Measurements from ENCODE around the gene ASAP2. TPM values are rescaled to one million over a fixed set of nuclear protein-coding genes. Genes with fewer than 3 reads are reported as not detected.
A peak's percentile ranks its signal among the peaks of the same experiment; 100 is the strongest.

Gene ASAP2
- total RNA-seq, 1 donor: 66.2 TPM

GRCh38 chr2:9406529-9407362 lies 200.1 kb downstream of the ASAP2 start:
- no peaks in the 10 kb centered on the region for H3K79me2 ChIP-seq (ENCODE audit: insufficient read depth, low read length)
- no peak overlapping the region for H3K27ac ChIP-seq (ENCODE audit: low read depth, low read length)
- no peak overlapping the region for H3K4me3 ChIP-seq (ENCODE audit: insufficient read depth, low read length)
- no peak overlapping the region for H2AFZ ChIP-seq (ENCODE audit: low read length)
- peaks cover 20% of the 10 kb centered on the region for H3K4me1 ChIP-seq (ENCODE audit: insufficient read depth, low read length)
- no peaks in the 10 kb centered on the region for H3K9me3 ChIP-seq (ENCODE audit: low read depth, low read length)
- no peak for DNase-seq (ENCODE audit: insufficient read length, low spot score, missing footprints)
- H3K36me3 ChIP-seq (ENCODE audit: insufficient read depth, low read length): peaks cover 62% of the 10 kb centered on the region
- no peak overlapping the region for H3K4me2 ChIP-seq (ENCODE audit: insufficient read depth, low read length)
- TF ChIP-seq, protein P1, sequence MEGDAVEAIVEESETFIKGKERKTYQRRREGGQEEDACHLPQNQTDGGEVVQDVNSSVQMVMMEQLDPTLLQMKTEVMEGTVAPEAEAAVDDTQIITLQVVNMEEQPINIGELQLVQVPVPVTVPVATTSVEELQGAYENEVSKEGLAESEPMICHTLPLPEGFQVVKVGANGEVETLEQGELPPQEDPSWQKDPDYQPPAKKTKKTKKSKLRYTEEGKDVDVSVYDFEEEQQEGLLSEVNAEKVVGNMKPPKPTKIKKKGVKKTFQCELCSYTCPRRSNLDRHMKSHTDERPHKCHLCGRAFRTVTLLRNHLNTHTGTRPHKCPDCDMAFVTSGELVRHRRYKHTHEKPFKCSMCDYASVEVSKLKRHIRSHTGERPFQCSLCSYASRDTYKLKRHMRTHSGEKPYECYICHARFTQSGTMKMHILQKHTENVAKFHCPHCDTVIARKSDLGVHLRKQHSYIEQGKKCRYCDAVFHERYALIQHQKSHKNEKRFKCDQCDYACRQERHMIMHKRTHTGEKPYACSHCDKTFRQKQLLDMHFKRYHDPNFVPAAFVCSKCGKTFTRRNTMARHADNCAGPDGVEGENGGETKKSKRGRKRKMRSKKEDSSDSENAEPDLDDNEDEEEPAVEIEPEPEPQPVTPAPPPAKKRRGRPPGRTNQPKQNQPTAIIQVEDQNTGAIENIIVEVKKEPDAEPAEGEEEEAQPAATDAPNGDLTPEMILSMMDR (IDR thresholded peaks at IDR 0.05; ENCODE audit: extremely low read depth, low read depth, low read length): no peak
- H3K27me3 ChIP-seq (ENCODE audit: insufficient read depth, low read length): no peaks in the 10 kb centered on the region
- peaks cover 4% of the 10 kb centered on the region for H4K20me1 ChIP-seq (ENCODE audit: insufficient read depth, low read length)

DNA sequence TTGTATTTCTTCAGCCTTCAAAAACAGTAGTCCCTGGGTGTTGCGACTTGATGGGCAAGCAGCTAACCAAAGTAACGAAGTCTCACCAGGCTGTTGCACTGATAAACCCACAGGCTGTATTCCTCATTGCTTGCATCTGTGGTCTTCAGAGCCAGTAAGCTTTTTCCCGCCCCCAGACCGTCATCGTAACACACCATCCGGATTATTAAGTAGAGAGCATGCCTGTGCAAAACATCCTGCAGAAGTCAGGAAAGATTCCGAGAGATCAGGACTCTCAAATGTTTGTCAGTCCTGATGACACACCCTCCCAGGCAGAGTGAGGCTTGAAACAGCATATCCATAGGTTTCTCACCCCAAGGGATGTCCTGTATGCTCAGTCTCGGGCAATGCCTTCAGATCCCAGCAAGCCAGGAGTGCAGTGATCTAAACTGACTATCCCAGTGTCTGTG lies 200.8 kb downstream of the ASAP2 start:
- H3K36me3 ChIP-seq (ENCODE audit: insufficient read depth, low read length): peaks cover 67% of the 10 kb centered on the region
- DNase-seq (ENCODE audit: insufficient read length, low spot score, missing footprints): no peak

DNA sequence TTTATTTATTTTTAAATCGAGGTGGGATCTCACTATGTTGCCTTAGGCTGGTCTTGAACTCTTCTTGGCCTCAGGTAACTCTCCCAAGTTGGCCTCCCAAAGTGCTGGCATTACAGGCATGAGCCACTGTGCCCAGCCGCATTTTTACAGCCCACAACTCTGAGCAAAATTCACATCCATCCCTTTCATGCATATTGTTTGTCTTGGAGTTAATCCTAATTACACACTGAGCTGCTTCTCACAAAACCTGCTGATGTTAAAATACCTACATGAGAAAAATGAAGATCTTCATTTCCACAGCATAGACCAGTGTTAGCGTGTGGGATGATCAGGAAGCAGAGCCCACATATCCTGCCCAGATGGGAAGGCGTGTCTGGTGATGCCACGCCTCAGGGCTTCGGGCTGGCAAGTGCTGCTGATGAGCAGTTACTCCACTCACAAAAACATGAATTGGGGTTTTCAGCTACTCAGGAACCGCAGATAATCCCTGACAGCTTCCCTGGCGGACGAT lies 202.1 kb downstream of the ASAP2 start:
- Histone ChIP-seq H3K27me3 (ENCODE audit: insufficient read depth, low read length) (no peaks in the 10 kb centered on the region), H3K27ac (ENCODE audit: low read depth, low read length) (peak overlapping the region; percentile 43), H3K36me3 (ENCODE audit: insufficient read depth, low read length) (peaks cover 58% of the 10 kb centered on the region), H2AFZ (ENCODE audit: low read length) (no peak overlapping the region), H3K9me3 (ENCODE audit: low read depth, low read length) (no peaks in the 10 kb centered on the region), H3K4me1 (ENCODE audit: insufficient read depth, low read length) (peaks cover 17% of the 10 kb centered on the region), H3K79me2 (ENCODE audit: insufficient read depth, low read length) (peaks cover 13% of the 10 kb centered on the region), H4K20me1 (ENCODE audit: insufficient read depth, low read length) (peaks cover 4% of the 10 kb centered on the region), H3K4me2 (ENCODE audit: insufficient read depth, low read length) (peak overlapping the region; percentile 27), H3K4me3 (ENCODE audit: insufficient read depth, low read length) (no peak overlapping the region)
- peak; percentile 70 for DNase-seq (ENCODE audit: insufficient read length, low spot score, missing footprints)
- TF ChIP-seq, protein P1 (IDR thresholded peaks at IDR 0.05; ENCODE audit: extremely low read depth, low read depth, low read length): no peak

More for the DNA sequence above, 200.8 kb downstream of the ASAP2 start:
- Histone ChIP-seq H3K4me2 (ENCODE audit: insufficient read depth, low read length) (no peak overlapping the region), H3K27me3 (ENCODE audit: insufficient read depth, low read length) (no peaks in the 10 kb centered on the region), H3K9me3 (ENCODE audit: low read depth, low read length) (no peaks in the 10 kb centered on the region), H3K79me2 (ENCODE audit: insufficient read depth, low read length) (peaks cover 2% of the 10 kb centered on the region), H4K20me1 (ENCODE audit: insufficient read depth, low read length) (peaks cover 4% of the 10 kb centered on the region), H3K4me3 (ENCODE audit: insufficient read depth, low read length) (no peak overlapping the region), H3K4me1 (ENCODE audit: insufficient read depth, low read length) (peaks cover 20% of the 10 kb centered on the region), H2AFZ (ENCODE audit: low read length) (no peak overlapping the region), H3K27ac (ENCODE audit: low read depth, low read length) (no peak overlapping the region)
- TF ChIP-seq, protein P1 (IDR thresholded peaks at IDR 0.05; ENCODE audit: extremely low read depth, low read depth, low read length): no peak

DNA sequence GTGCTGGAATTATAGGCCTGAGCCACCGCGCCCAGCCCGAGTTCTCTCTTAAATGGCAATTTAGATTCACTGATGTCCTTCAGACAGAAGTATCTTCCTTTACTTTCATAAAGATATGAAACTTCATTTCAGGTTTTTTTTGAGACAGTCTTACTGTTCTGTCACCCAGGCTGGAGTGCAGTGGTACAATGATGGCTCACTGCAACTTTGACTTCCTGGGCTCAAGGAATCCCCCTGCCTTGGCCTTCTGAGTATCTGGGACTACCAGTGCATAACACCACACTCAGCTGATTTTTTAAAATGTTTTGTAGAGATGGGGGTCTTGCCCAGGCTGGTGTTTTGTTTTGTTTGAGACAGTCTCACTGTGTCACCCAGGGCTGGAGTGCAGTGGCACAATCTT lies 203.5 kb downstream of the ASAP2 start:
- no peak for DNase-seq (ENCODE audit: insufficient read length, low spot score, missing footprints)
- H3K27ac ChIP-seq (ENCODE audit: low read depth, low read length): no peak overlapping the region
- H3K27me3 ChIP-seq (ENCODE audit: insufficient read depth, low read length): no peaks in the 10 kb centered on the region
- H3K4me1 ChIP-seq (ENCODE audit: insufficient read depth, low read length): peaks cover 12% of the 10 kb centered on the region
- no peak overlapping the region for H3K4me2 ChIP-seq (ENCODE audit: insufficient read depth, low read length)
- H3K36me3 ChIP-seq (ENCODE audit: insufficient read depth, low read length): peaks cover 52% of the 10 kb centered on the region
- TF ChIP-seq, protein P1 (IDR thresholded peaks at IDR 0.05; ENCODE audit: extremely low read depth, low read depth, low read length): no peak
- no peaks in the 10 kb centered on the region for H3K9me3 ChIP-seq (ENCODE audit: low read depth, low read length)
- H2AFZ ChIP-seq (ENCODE audit: low read length): no peak overlapping the region
- H3K79me2 ChIP-seq (ENCODE audit: insufficient read depth, low read length): peaks cover 25% of the 10 kb centered on the region
- peaks cover 4% of the 10 kb centered on the region for H4K20me1 ChIP-seq (ENCODE audit: insufficient read depth, low read length)
- no peak overlapping the region for H3K4me3 ChIP-seq (ENCODE audit: insufficient read depth, low read length)

All from osteoblast (primary cell).